ENCODE results near the gene ACTMAP.

ACTMAP gene

GRCh38 chr19:40718774-40719391, 31.4 kb downstream of the ACTMAP start:
- peak; percentile 60 for DNase-seq (ENCODE audit: low read depth, low spot score)

GRCh38 chr19:40717880-40718773, 32.1 kb downstream of the ACTMAP start:
- DNase-seq (ENCODE audit: low read depth, low spot score): peak; percentile 16

GRCh38 chr19:40717325-40717879, 32.9 kb downstream of the ACTMAP start:
- DNase-seq (ENCODE audit: low read depth, low spot score): no peak

GRCh38 chr19:40716482-40717324, 33.6 kb downstream of the ACTMAP start, which contains the start of the genes COQ8B and ITPKC:
Gene COQ8B, minus strand, starts transcription at chr19:40716886. Its CDS starts 2,254 bp downstream, at chr19:40714632.
Gene ITPKC, plus strand, starts transcription at chr19:40717112. Its CDS starts 24 bp downstream, at chr19:40717136.
- peak; percentile 100 for DNase-seq (ENCODE audit: low read depth, low spot score)

- no peak for DNase-seq (ENCODE audit: low read depth, low spot score)
Observed at GRCh38 chr19:40716031-40716481, 34.2 kb downstream of the ACTMAP start.

- DNase-seq (ENCODE audit: low read depth, low spot score): peak; percentile 98
Observed at GRCh38 chr19:40714441-40715299, 35.6 kb downstream of the ACTMAP start.

- no peak for DNase-seq (ENCODE audit: low read depth, low spot score)
Observed at GRCh38 chr19:40713939-40714338, 36.3 kb downstream of the ACTMAP start.

- DNase-seq (ENCODE audit: low read depth, low spot score): no peak
Observed at GRCh38 chr19:40709817-40710216, 40.5 kb downstream of the ACTMAP start.

GRCh38 chr19:40707615-40708014, 42.7 kb downstream of the ACTMAP start:
- no peak for DNase-seq (ENCODE audit: low read depth, low spot score)

GRCh38 chr19:40705950-40706619, 44.2 kb downstream of the ACTMAP start:
- DNase-seq (ENCODE audit: low read depth, low spot score): no peak

- DNase-seq (ENCODE audit: low read depth, low spot score): no peak
Observed at GRCh38 chr19:40705362-40705651, 45.0 kb downstream of the ACTMAP start.

- no peak for DNase-seq (ENCODE audit: low read depth, low spot score)
Observed at GRCh38 chr19:40704491-40705361, 45.6 kb downstream of the ACTMAP start.

- DNase-seq (ENCODE audit: low read depth, low spot score): no peak
Observed at GRCh38 chr19:40703029-40703755, 47.1 kb downstream of the ACTMAP start.

GRCh38 chr19:40702337-40703012, 47.8 kb downstream of the ACTMAP start:
- peak; percentile 53 for DNase-seq (ENCODE audit: low read depth, low spot score)

GRCh38 chr19:40701758-40702157, 48.5 kb downstream of the ACTMAP start:
- no peak for DNase-seq (ENCODE audit: low read depth, low spot score)

GRCh38 chr19:40700083-40700482, 50.2 kb downstream of the ACTMAP start:
- no peak for DNase-seq (ENCODE audit: low read depth, low spot score)

- DNase-seq (ENCODE audit: low read depth, low spot score): no peak
Observed at GRCh38 chr19:40697007-40697406, 53.3 kb downstream of the ACTMAP start.

GRCh38 chr19:40695881-40696280, 54.4 kb downstream of the ACTMAP start:
- DNase-seq (ENCODE audit: low read depth, low spot score): no peak
